Left lung (tissue), 10 donors: ENCODE results near the gene TRIM62. TPM values are rescaled to one million over a fixed set of nuclear protein-coding genes. Genes with fewer than 3 reads are reported as not detected.

Source experiments
- ATAC-seq: fragments of 200-7000 bp; cut with Tn5 transposase; one replicate; pipeline ENCODE4 v1.9.1; 2020; ENCODE audit warnings: moderate library complexity
- DNase-seq, 4 donors: peaks; one replicate each; pipeline ENCODE4 v3.0.0-alpha.2; 2013 to 2020
- H3K27ac ChIP-seq, 2 donors: fragments of 200-600 bp; sonication (generic) in 1 of 2; one replicate each; pipeline versions ENCODE4 v1.5.0 to v1.8.0; 2020 to 2021
- H3K27me3 ChIP-seq, 2 donors: fragments of 200-600 bp; sonication (generic) in 1 of 2; one replicate each; pipeline versions ENCODE4 v1.5.0 to v1.8.0; 2020 to 2021
- H3K36me3 ChIP-seq, 2 donors: fragments of 200-600 bp; sonication (generic) in 1 of 2; one replicate each; pipeline versions ENCODE4 v1.5.0 to v1.8.0; 2020 to 2021
- H3K4me1 ChIP-seq, 2 donors: fragments of 200-600 bp; one replicate each; pipeline ENCODE4 v1.8.0; 2021
- H3K4me3 ChIP-seq, 2 donors: fragments of 200-600 bp; sonication (generic) in 1 of 2; one replicate each; pipeline versions ENCODE4 v1.5.0 to v1.8.0; 2020 to 2021; ENCODE audit warnings: mild to moderate bottlenecking in 1 of 2
- H3K9me3 ChIP-seq, 2 donors: fragments of 200-600 bp; sonication (generic) in 1 of 2; one replicate each; pipeline versions ENCODE4 v1.5.0 to v1.8.0; 2020 to 2021
- intact Hi-C, 2 donors: fragments of 100-400 bp; cut with DNase I; formaldehyde crosslinking; loops; one replicate each; pipeline versions ENCODE4 v1.11.2 to v1.14.2; 2022
- polyA plus RNA-seq, 6 donors: library from polyadenylated mRNA; unstranded; fragments of 120-200 nt; gene quantifications; one replicate each; pipeline ENCODE4 v1.2.1, GENCODE V29; 2013; ENCODE audit not compliant: insufficient read length in 6 of 6
- total RNA-seq, 2 donors: library from RNA; stranded (reverse); fragmentation: NEBNext Ultra II Directional; extraction: Animal tissue kit (Norgen Biotek cat#: 25700); gene quantifications; one replicate each; pipeline ENCODE4 v1.2.1, GENCODE V29; 2021
- TF ChIP-seq, protein P1 (sequence below), 2 donors: fragments of 200-600 bp; sonication (generic) in 1 of 2; IDR thresholded peaks; one replicate each; pipeline versions ENCODE4 v1.5.0 to v1.8.0; 2021; ENCODE audit warnings: antibody characterized with exemption in 2 of 2
- donor health status: DM: no; HTN: yes; CAD: no.
- donor health status: DM: no; HTN: no; CAD: no.

The TRIM62 gene
- total and polyA plus RNA-seq, 8 donors, result 4.4 to 6.4 (median 5.9) TPM

DNA sequence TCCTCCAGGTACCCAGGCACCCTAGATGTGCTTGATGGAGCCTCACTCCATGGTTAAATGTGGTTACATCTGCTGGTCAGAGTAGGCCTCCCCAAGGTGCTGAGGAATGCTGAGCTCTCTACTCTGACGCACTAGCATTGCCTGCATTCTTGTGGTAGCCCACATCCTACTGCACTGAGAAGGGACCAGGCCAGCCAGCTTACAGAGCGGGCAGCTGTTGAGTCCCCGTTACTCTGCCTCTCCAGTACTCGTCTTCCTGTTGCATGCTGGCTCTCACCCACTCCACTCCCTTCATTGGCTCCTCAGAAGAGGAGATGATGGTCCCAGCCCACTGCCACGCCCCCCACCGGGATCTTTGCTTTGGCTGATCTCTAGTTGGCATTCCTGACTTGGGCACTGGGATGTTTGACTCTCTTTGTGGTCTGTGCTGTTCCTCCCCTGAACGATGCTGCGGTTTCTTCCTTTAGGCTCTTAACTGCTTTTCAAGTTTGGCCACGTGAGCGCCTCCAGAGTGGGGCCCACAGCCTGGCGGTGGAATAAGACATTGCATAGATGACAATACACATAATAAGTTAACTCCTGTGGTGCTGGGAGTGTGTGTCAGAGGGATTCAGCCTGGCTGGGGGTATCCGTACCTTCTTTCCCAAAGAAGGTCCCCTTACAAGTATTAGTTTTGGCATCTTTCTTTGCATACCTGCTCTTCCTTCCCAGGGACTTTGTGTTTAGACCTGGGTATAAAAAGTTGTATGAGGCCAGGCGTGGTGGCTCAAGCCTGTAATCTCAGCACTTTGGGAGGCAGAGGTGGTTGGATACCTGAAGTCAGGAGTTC lies 82.3 kb downstream of the TRIM62 start:
- peak in 2 of 4 donors; percentile 37 to 82 for DNase-seq
- TF ChIP-seq, protein P1, sequence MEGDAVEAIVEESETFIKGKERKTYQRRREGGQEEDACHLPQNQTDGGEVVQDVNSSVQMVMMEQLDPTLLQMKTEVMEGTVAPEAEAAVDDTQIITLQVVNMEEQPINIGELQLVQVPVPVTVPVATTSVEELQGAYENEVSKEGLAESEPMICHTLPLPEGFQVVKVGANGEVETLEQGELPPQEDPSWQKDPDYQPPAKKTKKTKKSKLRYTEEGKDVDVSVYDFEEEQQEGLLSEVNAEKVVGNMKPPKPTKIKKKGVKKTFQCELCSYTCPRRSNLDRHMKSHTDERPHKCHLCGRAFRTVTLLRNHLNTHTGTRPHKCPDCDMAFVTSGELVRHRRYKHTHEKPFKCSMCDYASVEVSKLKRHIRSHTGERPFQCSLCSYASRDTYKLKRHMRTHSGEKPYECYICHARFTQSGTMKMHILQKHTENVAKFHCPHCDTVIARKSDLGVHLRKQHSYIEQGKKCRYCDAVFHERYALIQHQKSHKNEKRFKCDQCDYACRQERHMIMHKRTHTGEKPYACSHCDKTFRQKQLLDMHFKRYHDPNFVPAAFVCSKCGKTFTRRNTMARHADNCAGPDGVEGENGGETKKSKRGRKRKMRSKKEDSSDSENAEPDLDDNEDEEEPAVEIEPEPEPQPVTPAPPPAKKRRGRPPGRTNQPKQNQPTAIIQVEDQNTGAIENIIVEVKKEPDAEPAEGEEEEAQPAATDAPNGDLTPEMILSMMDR (IDR thresholded peaks at IDR 0.05), result peak in 1 of 2 donors; percentile 14
- H3K27me3 ChIP-seq, result no peaks in the 10 kb centered on the region
- H3K4me3 ChIP-seq, result no peak overlapping the region
- intact Hi-C loops, result no loop called here
- H3K27ac ChIP-seq, result peak overlapping the region; percentile 33 to 60
- H3K9me3 ChIP-seq, result no peaks in the 10 kb centered on the region
- H3K4me1 ChIP-seq, result peaks cover 6 to 11% of the 10 kb centered on the region in 2 donors
- H3K36me3 ChIP-seq, result no peaks in the 10 kb centered on the region
- ATAC-seq, result peak; percentile 92

- H3K27ac ChIP-seq, result no peak overlapping the region
- ATAC-seq, result no peak
These were observed 83.5 kb downstream of the TRIM62 start for GRCh38 chr1:33098371-33098770.

GRCh38 chr1:33097762-33098161 lies 84.1 kb downstream of the TRIM62 start:
- Histone ChIP-seq H3K27me3 (no peaks in the 10 kb centered on the region), H3K9me3 (no peaks in the 10 kb centered on the region), H3K36me3 (no peaks in the 10 kb centered on the region), H3K4me3 (no peak overlapping the region), H3K4me1 (peaks cover 6 to 11% of the 10 kb centered on the region in 2 donors), H3K27ac (no peak overlapping the region)
- TF ChIP-seq, protein P1 (IDR thresholded peaks at IDR 0.05), result no peak
- DNase-seq (no peak), ATAC-seq (no peak)
- intact Hi-C loops, result no loop called here

More at GRCh38 chr1:33098371-33098770, 83.5 kb downstream of the TRIM62 start:
- Histone ChIP-seq H3K9me3 (no peaks in the 10 kb centered on the region), H3K36me3 (no peaks in the 10 kb centered on the region), H3K4me3 (no peak overlapping the region), H3K4me1 (peaks cover 6 to 11% of the 10 kb centered on the region in 2 donors), H3K27me3 (no peaks in the 10 kb centered on the region)
- no peak for DNase-seq
- intact Hi-C loops, result no loop called here
- TF ChIP-seq, protein P1 (IDR thresholded peaks at IDR 0.05), result no peak

GRCh38 chr1:33097137-33097611 lies 84.7 kb downstream of the TRIM62 start:
- no peak overlapping the region for H3K27ac ChIP-seq
- no peaks in the 10 kb centered on the region for H3K27me3 ChIP-seq
- no peak overlapping the region for H3K4me3 ChIP-seq
- DNase-seq, result no peak
- no peak for ATAC-seq
- intact Hi-C loops, result no loop called here
- TF ChIP-seq, protein P1 (IDR thresholded peaks at IDR 0.05), result no peak
- H3K36me3 ChIP-seq, result no peaks in the 10 kb centered on the region
- peaks cover 6 to 11% of the 10 kb centered on the region in 2 donors for H3K4me1 ChIP-seq
- H3K9me3 ChIP-seq, result no peaks in the 10 kb centered on the region

- DNase-seq, result peak in 1 of 4 donors; percentile 79
- no peaks in the 10 kb centered on the region for H3K9me3 ChIP-seq
- H3K27me3 ChIP-seq, result no peaks in the 10 kb centered on the region
- no peaks in the 10 kb centered on the region for H3K36me3 ChIP-seq
- no peak overlapping the region for H3K27ac ChIP-seq
- no peak for ATAC-seq
- no peak overlapping the region for H3K4me3 ChIP-seq
- intact Hi-C loops, result no loop called here
- TF ChIP-seq, protein P1 (IDR thresholded peaks at IDR 0.05), result no peak
- peaks cover 6 to 11% of the 10 kb centered on the region in 2 donors for H3K4me1 ChIP-seq
These were observed 85.4 kb downstream of the TRIM62 start for GRCh38 chr1:33096363-33097005.
